ENCODE data around the gene AXIN1.
"Not testable (repeated sequence)": the region's sequence is repeated elsewhere in the genome, so short reads cannot be mapped to it uniquely, and the experiment has no call there.

Gene AXIN1

DNA sequence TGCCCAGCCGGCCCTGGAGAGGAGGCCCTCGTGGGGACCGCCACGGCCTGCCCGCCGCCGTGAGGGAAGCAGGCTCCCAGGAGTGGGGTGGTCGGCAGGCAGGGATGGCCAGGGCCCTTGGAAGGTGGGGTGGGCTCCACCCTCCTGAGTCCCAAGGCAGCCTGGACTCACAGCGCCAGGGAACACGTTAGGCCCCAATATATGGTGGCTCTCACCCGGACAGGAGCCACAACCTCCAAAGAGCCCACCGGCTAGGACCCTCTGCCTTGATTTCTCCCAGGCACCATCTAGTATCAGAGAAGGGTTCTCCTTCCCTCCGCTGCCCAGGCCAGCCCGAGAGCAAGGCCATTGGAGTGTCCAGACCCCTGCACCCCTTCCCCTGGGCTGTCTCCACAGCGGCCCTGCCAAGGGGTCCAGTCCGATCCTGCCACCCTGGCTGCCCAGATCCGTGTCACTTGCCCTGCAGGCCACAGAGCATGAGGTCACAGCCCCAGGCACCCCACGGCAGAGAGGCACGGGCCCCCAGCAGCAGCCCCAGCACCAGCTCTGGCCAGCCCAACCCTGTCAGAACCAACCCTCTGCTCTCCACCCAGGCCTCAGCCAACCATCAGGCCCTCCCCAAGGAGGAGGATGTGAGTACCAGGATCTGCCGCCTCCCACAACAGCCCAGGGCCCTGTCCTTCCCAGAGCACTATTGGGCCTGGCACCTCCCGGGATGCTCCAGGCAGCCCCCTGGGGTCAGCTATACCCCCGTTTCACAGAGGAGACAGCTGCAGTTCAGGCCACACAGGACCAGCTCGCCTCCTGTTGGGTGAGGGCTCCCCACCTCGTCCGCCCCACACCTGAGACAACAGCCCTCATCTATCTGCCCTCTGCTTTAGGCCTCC, 1.1 kb upstream of the AXIN1 start:
- Histone ChIP-seq H3K27me3 (ENCODE audit: control insufficient read depth in 2 of 2, insufficient read depth in 2 of 2, low read length in 2 of 2) (no peaks in the 10 kb centered on the region), H3K36me3 (ENCODE audit: control insufficient read depth in 2 of 2, insufficient read depth in 2 of 2, low read length in 2 of 2) (peaks cover 0 to 9% of the 10 kb centered on the region in 2 donors), H3K27ac (ENCODE audit: low read depth in 2 of 2, low read length in 2 of 2) (peak overlapping the region; percentile 71 to 72), H3K4me3 (ENCODE audit: low read length in 2 of 2) (peak overlapping the region; percentile 57 to 60), H3K9ac (ENCODE audit: low read depth in 1 of 2, low read length in 2 of 2) (peak overlapping the region; percentile 60 to 81), H3K4me1 (ENCODE audit: control insufficient read depth in 2 of 2, insufficient read depth in 2 of 2, low read length in 2 of 2) (peaks cover 15% of the 10 kb centered on the region in 2 donors), H3K9me3 (ENCODE audit: control insufficient read depth in 2 of 2, low read length in 2 of 2) (no peaks in the 10 kb centered on the region)

DNA sequence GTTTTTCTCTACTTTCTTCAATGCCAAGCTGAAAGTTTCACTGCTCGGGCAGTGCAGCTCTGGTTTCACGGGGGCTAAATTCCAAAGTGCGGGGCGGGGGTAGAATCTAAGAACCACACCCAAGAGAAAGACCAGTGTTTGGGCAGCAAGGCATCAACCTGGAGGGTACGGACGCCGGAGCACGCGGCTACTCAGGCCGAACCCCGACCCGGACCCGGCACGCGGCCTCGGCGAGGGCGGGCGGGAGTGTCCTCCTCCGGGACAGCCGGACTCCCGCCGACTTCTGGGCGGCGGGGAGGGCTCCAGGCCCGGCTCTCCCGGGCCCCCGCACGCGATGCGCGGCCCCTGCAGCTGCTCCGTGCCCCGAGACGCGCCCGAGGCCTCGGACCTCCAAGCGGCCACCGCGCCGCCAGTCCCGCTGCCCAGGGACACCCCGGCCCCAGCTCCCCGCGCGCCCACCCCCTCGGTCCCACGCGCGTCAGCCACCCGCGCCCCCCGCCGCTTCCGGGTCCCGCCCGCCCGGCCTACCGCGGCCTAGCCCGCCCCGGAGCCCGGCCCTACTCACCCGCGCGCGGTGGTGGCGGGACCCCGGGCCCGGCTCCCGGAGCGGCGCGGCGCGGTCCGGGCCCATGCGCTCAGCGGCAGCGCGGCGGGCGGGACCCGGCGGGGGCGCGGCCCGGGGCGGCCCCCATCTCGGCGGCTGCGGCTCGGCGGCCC, 561 bp downstream of the AXIN1 start:
- peaks cover 15 to 17% of the 10 kb centered on the region in 2 donors for H3K4me1 ChIP-seq (ENCODE audit: control insufficient read depth in 2 of 2, insufficient read depth in 2 of 2, low read length in 2 of 2)
- H3K36me3 ChIP-seq (ENCODE audit: control insufficient read depth in 2 of 2, insufficient read depth in 2 of 2, low read length in 2 of 2), result peaks cover 0 to 17% of the 10 kb centered on the region in 2 donors
- peak overlapping the region; percentile 70 for H3K4me3 ChIP-seq (ENCODE audit: low read length in 2 of 2)
- no peaks in the 10 kb centered on the region for H3K9me3 ChIP-seq (ENCODE audit: control insufficient read depth in 2 of 2, low read length in 2 of 2)
- no peaks in the 10 kb centered on the region for H3K27me3 ChIP-seq (ENCODE audit: control insufficient read depth in 2 of 2, insufficient read depth in 2 of 2, low read length in 2 of 2)
- peak overlapping the region; percentile 44 to 52 for H3K27ac ChIP-seq (ENCODE audit: low read depth in 2 of 2, low read length in 2 of 2)
- H3K9ac ChIP-seq (ENCODE audit: low read depth in 1 of 2, low read length in 2 of 2), result peak overlapping the region; percentile 41 to 79

DNA sequence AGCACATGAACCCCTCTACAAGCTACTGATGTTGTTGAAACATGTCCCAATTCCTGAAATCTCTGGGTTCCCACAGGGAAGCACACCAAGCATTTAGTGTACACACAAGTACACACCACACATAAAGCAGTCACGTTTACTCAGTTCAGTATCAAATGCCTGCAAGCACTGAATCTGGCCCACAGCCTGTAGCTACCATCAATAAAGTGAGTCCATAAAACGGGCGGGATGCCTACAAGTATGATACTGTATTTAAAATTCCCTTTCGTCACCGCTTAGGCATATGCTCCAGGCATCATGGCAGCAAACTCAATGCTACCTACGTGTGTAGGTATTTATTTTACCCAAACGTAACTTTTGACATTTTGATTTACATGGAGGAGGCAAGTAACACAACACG, 2.3 kb downstream of the AXIN1 start:
- H3K4me1 ChIP-seq (ENCODE audit: control insufficient read depth in 2 of 2, insufficient read depth in 2 of 2, low read length in 2 of 2), result peaks cover 15 to 17% of the 10 kb centered on the region in 2 donors
- peak overlapping the region in 1 of 2 donors; percentile 9 for H3K9ac ChIP-seq (ENCODE audit: low read depth in 1 of 2, low read length in 2 of 2)
- no peak overlapping the region for H3K4me3 ChIP-seq (ENCODE audit: low read length in 2 of 2)
- no peaks in the 10 kb centered on the region for H3K9me3 ChIP-seq (ENCODE audit: control insufficient read depth in 2 of 2, low read length in 2 of 2)
- peaks cover 5 to 27% of the 10 kb centered on the region in 2 donors for H3K36me3 ChIP-seq (ENCODE audit: control insufficient read depth in 2 of 2, insufficient read depth in 2 of 2, low read length in 2 of 2)
- no peaks in the 10 kb centered on the region for H3K27me3 ChIP-seq (ENCODE audit: control insufficient read depth in 2 of 2, insufficient read depth in 2 of 2, low read length in 2 of 2)
- H3K27ac ChIP-seq (ENCODE audit: low read depth in 2 of 2, low read length in 2 of 2), result peak overlapping the region; percentile 23 to 50

DNA sequence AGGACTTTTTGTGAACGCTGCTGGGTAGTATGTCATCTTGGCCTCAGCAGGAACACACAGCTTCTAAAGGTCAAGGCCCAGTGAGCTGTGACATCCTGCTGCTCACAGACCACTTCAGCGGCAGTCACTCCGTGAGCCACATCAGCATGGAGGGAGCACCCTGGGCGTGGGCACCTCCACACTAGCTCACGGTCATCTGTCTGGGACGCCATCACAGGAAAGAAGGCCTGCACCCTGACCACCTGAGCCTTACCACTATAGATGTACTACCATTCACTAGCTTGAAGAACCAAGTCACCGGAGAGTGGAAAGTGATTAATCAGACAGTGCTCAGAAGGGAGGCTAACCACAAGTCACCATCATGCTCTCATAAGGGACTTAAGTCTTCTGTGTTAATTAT, 3.3 kb downstream of the AXIN1 start:
- Histone ChIP-seq H3K9me3 (ENCODE audit: control insufficient read depth in 2 of 2, low read length in 2 of 2) (no peaks in the 10 kb centered on the region), H3K9ac (ENCODE audit: low read depth in 1 of 2, low read length in 2 of 2) (no peak overlapping the region), H3K4me3 (ENCODE audit: low read length in 2 of 2) (no peak overlapping the region), H3K36me3 (ENCODE audit: control insufficient read depth in 2 of 2, insufficient read depth in 2 of 2, low read length in 2 of 2) (peaks cover 9 to 30% of the 10 kb centered on the region in 2 donors), H3K4me1 (ENCODE audit: control insufficient read depth in 2 of 2, insufficient read depth in 2 of 2, low read length in 2 of 2) (peaks cover 15 to 17% of the 10 kb centered on the region in 2 donors), H3K27me3 (ENCODE audit: control insufficient read depth in 2 of 2, insufficient read depth in 2 of 2, low read length in 2 of 2) (no peaks in the 10 kb centered on the region), H3K27ac (ENCODE audit: low read depth in 2 of 2, low read length in 2 of 2) (no peak overlapping the region)

DNA sequence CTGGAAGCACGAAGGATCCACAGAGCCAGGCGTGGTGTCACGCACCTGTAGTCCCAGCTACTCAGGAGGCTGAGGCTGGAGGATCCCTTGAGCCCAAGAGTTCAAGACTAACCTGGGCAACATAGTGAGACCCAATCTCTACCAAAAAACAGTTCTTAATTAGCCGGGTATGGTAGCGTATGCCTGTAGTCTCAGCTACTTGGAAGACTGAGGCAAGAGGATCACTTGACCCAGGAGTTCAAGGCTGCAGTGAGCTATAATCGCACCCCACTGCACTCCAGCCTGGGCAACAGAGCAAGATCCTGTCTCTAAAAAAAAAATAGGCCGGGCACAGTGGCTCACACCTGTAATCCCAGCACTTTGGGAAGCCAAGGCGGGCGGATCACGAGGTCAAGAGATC, 4.0 kb downstream of the AXIN1 start:
- H3K36me3 ChIP-seq (ENCODE audit: control insufficient read depth in 2 of 2, insufficient read depth in 2 of 2, low read length in 2 of 2), result peaks cover 9 to 32% of the 10 kb centered on the region in 2 donors
- not testable (repeated sequence) for H3K27me3 ChIP-seq (ENCODE audit: control insufficient read depth in 2 of 2, insufficient read depth in 2 of 2, low read length in 2 of 2); H3K4me3 ChIP-seq (ENCODE audit: low read length in 2 of 2); H3K9me3 ChIP-seq (ENCODE audit: control insufficient read depth in 2 of 2, low read length in 2 of 2); H3K9ac ChIP-seq (ENCODE audit: low read depth in 1 of 2, low read length in 2 of 2); H3K27ac ChIP-seq (ENCODE audit: low read depth in 2 of 2, low read length in 2 of 2)
- peaks cover 13 to 16% of the 10 kb centered on the region in 2 donors for H3K4me1 ChIP-seq (ENCODE audit: control insufficient read depth in 2 of 2, insufficient read depth in 2 of 2, low read length in 2 of 2)

DNA sequence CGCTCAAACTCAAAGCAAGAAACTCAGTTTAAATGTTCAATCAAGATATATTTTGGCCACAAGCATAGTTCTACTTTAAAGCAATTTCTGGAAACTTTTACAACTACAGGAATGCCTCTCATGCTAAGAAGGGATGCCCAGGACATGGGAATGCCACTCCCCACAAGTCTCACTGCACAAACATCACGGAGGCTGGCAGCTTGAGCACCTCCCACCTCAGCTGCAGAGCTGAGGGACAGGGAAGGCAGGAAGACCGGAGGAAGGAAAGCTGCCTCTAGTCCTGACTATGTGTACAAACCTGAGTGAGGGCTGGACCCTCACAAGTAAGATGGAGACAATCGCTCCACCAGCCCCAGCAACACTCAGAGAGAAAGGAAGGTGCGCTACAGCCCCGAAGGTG, 5.3 kb downstream of the AXIN1 start:
- Histone ChIP-seq H3K27ac (ENCODE audit: low read depth in 2 of 2, low read length in 2 of 2) (no peak overlapping the region), H3K9ac (ENCODE audit: low read depth in 1 of 2, low read length in 2 of 2) (no peak overlapping the region), H3K27me3 (ENCODE audit: control insufficient read depth in 2 of 2, insufficient read depth in 2 of 2, low read length in 2 of 2) (no peaks in the 10 kb centered on the region), H3K4me3 (ENCODE audit: low read length in 2 of 2) (no peak overlapping the region), H3K4me1 (ENCODE audit: control insufficient read depth in 2 of 2, insufficient read depth in 2 of 2, low read length in 2 of 2) (peaks cover 10 to 12% of the 10 kb centered on the region in 2 donors), H3K36me3 (ENCODE audit: control insufficient read depth in 2 of 2, insufficient read depth in 2 of 2, low read length in 2 of 2) (peaks cover 17 to 33% of the 10 kb centered on the region in 2 donors), H3K9me3 (ENCODE audit: control insufficient read depth in 2 of 2, low read length in 2 of 2) (no peaks in the 10 kb centered on the region)

DNA sequence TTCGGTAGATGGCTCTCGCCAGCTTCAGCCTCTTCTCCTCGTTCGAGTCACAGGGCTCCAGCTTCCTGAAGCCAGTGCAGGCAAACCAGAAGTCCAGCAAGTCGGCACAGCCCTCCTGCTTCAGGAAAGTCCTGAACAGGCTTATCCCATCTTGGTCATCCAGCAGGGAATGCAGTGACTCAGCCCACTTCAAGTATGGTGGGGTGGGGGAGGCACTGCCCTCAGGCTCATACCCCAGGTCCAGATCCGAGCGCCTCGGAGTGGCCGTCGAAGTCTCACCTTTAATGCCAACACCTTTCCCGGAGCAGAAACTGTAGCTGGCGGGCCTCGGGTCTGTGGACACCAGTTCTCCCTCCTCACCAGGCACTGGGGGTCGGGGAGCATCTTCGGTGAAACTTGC, 5.9 kb downstream of the AXIN1 start:
- H3K36me3 ChIP-seq (ENCODE audit: control insufficient read depth in 2 of 2, insufficient read depth in 2 of 2, low read length in 2 of 2), result peaks cover 17 to 34% of the 10 kb centered on the region in 2 donors
- H3K27me3 ChIP-seq (ENCODE audit: control insufficient read depth in 2 of 2, insufficient read depth in 2 of 2, low read length in 2 of 2), result no peaks in the 10 kb centered on the region
- no peaks in the 10 kb centered on the region for H3K9me3 ChIP-seq (ENCODE audit: control insufficient read depth in 2 of 2, low read length in 2 of 2)
- no peak overlapping the region for H3K27ac ChIP-seq (ENCODE audit: low read depth in 2 of 2, low read length in 2 of 2)
- H3K9ac ChIP-seq (ENCODE audit: low read depth in 1 of 2, low read length in 2 of 2), result no peak overlapping the region
- H3K4me3 ChIP-seq (ENCODE audit: low read length in 2 of 2), result no peak overlapping the region
- H3K4me1 ChIP-seq (ENCODE audit: control insufficient read depth in 2 of 2, insufficient read depth in 2 of 2, low read length in 2 of 2), result peaks cover 10 to 11% of the 10 kb centered on the region in 2 donors

DNA sequence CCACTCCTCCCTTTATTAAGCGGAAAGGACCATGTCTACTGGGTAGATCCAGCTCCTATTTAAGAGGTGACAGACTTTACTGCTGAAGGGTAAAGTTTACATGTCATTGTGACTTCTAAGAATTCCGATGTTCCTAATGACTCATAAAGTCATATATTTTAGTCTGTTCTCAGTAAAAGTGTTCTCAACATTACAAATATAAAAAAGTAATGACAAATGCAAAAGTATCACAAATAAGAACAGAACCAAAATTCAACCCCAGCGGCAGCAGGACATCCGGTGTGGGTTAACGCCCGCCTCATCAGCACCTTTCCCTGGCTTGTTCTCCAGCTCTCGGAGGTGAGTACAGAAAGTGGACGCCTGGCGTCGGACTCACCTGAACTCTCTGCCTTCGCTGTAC, 6.8 kb downstream of the AXIN1 start:
- H3K4me3 ChIP-seq (ENCODE audit: low read length in 2 of 2), result no peak overlapping the region
- H3K27me3 ChIP-seq (ENCODE audit: control insufficient read depth in 2 of 2, insufficient read depth in 2 of 2, low read length in 2 of 2), result no peaks in the 10 kb centered on the region
- H3K9ac ChIP-seq (ENCODE audit: low read depth in 1 of 2, low read length in 2 of 2), result no peak overlapping the region
- no peaks in the 10 kb centered on the region for H3K9me3 ChIP-seq (ENCODE audit: control insufficient read depth in 2 of 2, low read length in 2 of 2)
- H3K27ac ChIP-seq (ENCODE audit: low read depth in 2 of 2, low read length in 2 of 2), result no peak overlapping the region
- H3K4me1 ChIP-seq (ENCODE audit: control insufficient read depth in 2 of 2, insufficient read depth in 2 of 2, low read length in 2 of 2), result peaks cover 6 to 8% of the 10 kb centered on the region in 2 donors
- H3K36me3 ChIP-seq (ENCODE audit: control insufficient read depth in 2 of 2, insufficient read depth in 2 of 2, low read length in 2 of 2), result peaks cover 17 to 34% of the 10 kb centered on the region in 2 donors

DNA sequence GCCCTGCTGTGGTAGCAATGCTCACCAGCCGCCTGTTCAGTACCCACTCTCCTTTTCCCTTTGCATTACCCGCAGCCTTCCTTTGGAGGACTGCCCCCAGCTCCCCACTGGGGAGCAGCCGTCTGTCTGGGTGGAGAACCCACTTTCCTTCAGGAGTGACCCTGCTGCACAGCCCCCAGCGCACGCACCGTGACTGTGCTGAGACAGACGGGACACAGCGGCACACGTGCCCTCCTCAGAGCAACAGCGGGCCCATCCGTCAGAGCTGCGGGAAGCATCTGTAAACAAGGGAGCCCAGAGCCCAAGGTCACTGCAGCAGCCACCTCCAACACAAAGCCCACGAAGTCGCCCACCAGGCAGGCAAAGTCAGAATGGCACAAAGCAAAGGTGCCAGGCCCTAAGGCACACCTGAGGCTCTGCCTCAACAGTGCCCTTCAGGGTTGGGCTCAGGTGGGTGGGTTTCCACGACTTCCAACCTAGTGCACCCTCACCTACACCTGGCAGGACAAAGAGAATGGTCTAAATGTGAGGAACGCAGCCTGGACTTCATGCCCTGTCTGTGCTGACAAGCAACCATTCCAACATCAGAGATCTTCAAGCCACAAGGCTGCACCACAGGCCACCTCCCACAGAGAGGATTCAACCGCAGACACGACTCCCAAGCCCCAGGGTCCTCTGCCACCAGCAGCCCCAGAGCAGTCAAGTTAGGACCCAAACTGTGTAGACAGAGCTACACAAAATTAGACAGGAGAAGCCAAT, 9.9 kb downstream of the AXIN1 start:
- Histone ChIP-seq H3K27ac (ENCODE audit: low read depth in 2 of 2, low read length in 2 of 2) (no peak overlapping the region), H3K9ac (ENCODE audit: low read depth in 1 of 2, low read length in 2 of 2) (no peak overlapping the region), H3K36me3 (ENCODE audit: control insufficient read depth in 2 of 2, insufficient read depth in 2 of 2, low read length in 2 of 2) (peaks cover 17 to 24% of the 10 kb centered on the region in 2 donors), H3K9me3 (ENCODE audit: control insufficient read depth in 2 of 2, low read length in 2 of 2) (no peaks in the 10 kb centered on the region), H3K27me3 (ENCODE audit: control insufficient read depth in 2 of 2, insufficient read depth in 2 of 2, low read length in 2 of 2) (no peaks in the 10 kb centered on the region), H3K4me1 (ENCODE audit: control insufficient read depth in 2 of 2, insufficient read depth in 2 of 2, low read length in 2 of 2) (peaks cover 9 to 14% of the 10 kb centered on the region in 2 donors), H3K4me3 (ENCODE audit: low read length in 2 of 2) (no peak overlapping the region)
